HepG2 (cell line): ENCODE data around the gene MIER2. TPM values are rescaled to one million over a fixed set of nuclear protein-coding genes. Genes with fewer than 3 reads are reported as not detected.

ENCODE experiments used
- ATAC-seq: fragments of 200-7000 bp; cut with Tn5 transposase; 3 replicates; pipeline ENCODE4 v1.9.1; 2020; ENCODE audit warnings: mild to moderate bottlenecking, moderate library complexity
- BruUV-seq: library from RNA; stranded (reverse); fragments of 400-500 nt; replicated peaks from 2 replicates; lab custom pipeline; 2021; lab: Mats Ljungman, UMichigan
- CTCF ChIA-PET: fragments of 300-600 bp; formaldehyde crosslinking; extraction: SDS; loops from one replicate; lab custom pipeline; 2021; ENCODE audit warnings: low total read pairs, inconsistent platforms, low intra/inter-chr PET ratio; lab: Yijun Ruan, JAX
- POLR2A ChIA-PET: fragments of 350-600 bp; sonication (Branson Sonifier 250); formaldehyde crosslinking; loops from one replicate; lab custom pipeline; 2020; ENCODE audit warnings: antibody characterized with exemption, inconsistent platforms; lab: Yijun Ruan, JAX
- DNase-seq: peaks from one replicate; pipeline ENCODE4 v3.0.0-alpha.2; 2015; ENCODE audit warnings: low spot score
- FAIRE-seq: peaks from 3 replicates; lab custom pipeline; 2011; peaks lifted over from hg19 to GRCh38; lab: Jason Lieb, UNC
- H2AFZ ChIP-seq: one replicate; pipeline ENCODE4 v1.6.1; 2011; ENCODE audit warnings: low read length, inconsistent platforms
- H3K27ac ChIP-seq: fragments of 300-600 bp; 3 replicates; pipeline ENCODE4 v1.8.0; 2011; ENCODE audit warnings: mixed run types, mild to moderate bottlenecking, mixed read lengths, low read length, inconsistent platforms; ENCODE audit not compliant: insufficient read depth; ENCODE audit errors: extremely low read length
- H3K27me3 ChIP-seq, 2 experiments: fragments of 200-600 bp in 1 of 2; 2 replicates in 1 of 2; 3 replicates in 1 of 2; pipeline versions ENCODE4 v1.6.0 to v1.8.0; 2011; ENCODE audit warnings: low read length in 2 of 2, mild to moderate bottlenecking in 2 of 2, moderate library complexity in 2 of 2, inconsistent platforms in 1 of 2; ENCODE audit not compliant: insufficient read depth in 2 of 2, control insufficient read depth in 1 of 2
- H3K36me3 ChIP-seq, 2 experiments: fragments of 200-600 bp in 1 of 2; replicated peaks in 1 of 2; 2 replicates in 1 of 2; 3 replicates in 1 of 2; pipeline versions ENCODE4 v1.5.1 to v1.8.0; 2011; ENCODE audit warnings: low read length in 2 of 2, inconsistent platforms in 1 of 2; ENCODE audit not compliant: insufficient read depth in 2 of 2, control insufficient read depth in 1 of 2
- H3K4me1 ChIP-seq: 2 replicates; pipeline ENCODE4 v1.5.1; 2012; ENCODE audit warnings: low read length, inconsistent platforms; ENCODE audit not compliant: insufficient read depth
- H3K4me2 ChIP-seq: 2 replicates; pipeline ENCODE4 v1.6.0; 2011; ENCODE audit warnings: low read depth, low read length, inconsistent platforms
- H3K4me3 ChIP-seq, 3 experiments: fragments of 200-600 bp in 1 of 3; sonication (generic), shearing (Covaris generic) in 1 of 3; replicated peaks in 1 of 3; 2 replicates each; pipeline ENCODE4 v1.5.1; 2011 to 2016; ENCODE audit warnings: low read length in 3 of 3, inconsistent platforms in 2 of 3, low read depth in 2 of 3, mild to moderate bottlenecking in 2 of 3, control low read depth in 1 of 3, mixed read lengths in 1 of 3; ENCODE audit not compliant: insufficient read depth in 1 of 3
- H3K79me2 ChIP-seq: one replicate; pipeline ENCODE4 v1.6.1; 2011; ENCODE audit warnings: low read length, inconsistent platforms; ENCODE audit not compliant: insufficient read depth
- H3K9ac ChIP-seq: 2 replicates; pipeline ENCODE4 v1.6.0; 2011; ENCODE audit warnings: mild to moderate bottlenecking, low read depth, low read length, inconsistent platforms; ENCODE audit not compliant: insufficient read depth
- H3K9me3 ChIP-seq: 2 replicates; pipeline ENCODE4 v1.5.1; 2012; ENCODE audit warnings: mild to moderate bottlenecking, low read length
- H4K20me1 ChIP-seq: 2 replicates; pipeline ENCODE4 v1.6.0; 2011; ENCODE audit warnings: inconsistent platforms, mild to moderate bottlenecking, low read length, moderate library complexity; ENCODE audit not compliant: insufficient read depth
- AKAP8 ChIP-seq: sonication (generic); formaldehyde crosslinking; IDR thresholded peaks from 2 replicates; pipeline ENCODE4 v1.5.1; 2020; ENCODE audit warnings: mild to moderate bottlenecking, missing genetic modification reagents
- CC2D1A ChIP-seq: sonication (generic); formaldehyde crosslinking; IDR thresholded peaks from 2 replicates; pipeline ENCODE4 v1.8.1; 2023; ENCODE audit warnings: mild to moderate bottlenecking, missing genetic modification reagents
- DBP ChIP-seq: sonication (generic); formaldehyde crosslinking; IDR thresholded peaks from 2 replicates; pipeline ENCODE4 v1.4.0; 2020; ENCODE audit warnings: missing genetic modification reagents; ENCODE audit errors: not compliant biosample characterization
- FOXM1 ChIP-seq: sonication (generic); formaldehyde crosslinking; IDR thresholded peaks from 2 replicates; pipeline ENCODE4 v1.5.0; 2020; ENCODE audit warnings: missing genetic modification reagents
- GPBP1L1 ChIP-seq: sonication (generic); formaldehyde crosslinking; IDR thresholded peaks from 2 replicates; pipeline ENCODE4 v1.5.0; 2020; ENCODE audit warnings: mild to moderate bottlenecking, missing genetic modification reagents
- HMG20B ChIP-seq: conservative IDR thresholded peaks from 2 replicates; pipeline ENCODE4 v1.6.1; 2016; ENCODE audit warnings: missing genetic modification reagents, missing compliant biosample characterization
- MED13 ChIP-seq: sonication (generic); formaldehyde crosslinking; IDR thresholded peaks from 2 replicates; pipeline ENCODE4 v1.5.0; 2020; ENCODE audit warnings: missing genetic modification reagents
- NONO ChIP-seq, 2 experiments: fragments of 450-650 bp in 1 of 2; sonication (generic) in 1 of 2; formaldehyde crosslinking in 1 of 2; IDR thresholded peaks in 1 of 2; conservative IDR thresholded peaks in 1 of 2; 2 replicates each; pipeline versions ENCODE4 v1.6.1 to v1.8.0; 2017 to 2022; ENCODE audit warnings: mild to moderate bottlenecking in 1 of 2, missing genetic modification reagents in 1 of 2, moderate library complexity in 1 of 2
- RBFOX2 ChIP-seq: fragments of 200-400 bp; formaldehyde crosslinking; IDR thresholded peaks from 2 replicates; pipeline ENCODE4 v1.6.1; 2017; ENCODE audit warnings: low read depth, mild to moderate bottlenecking, low read length
- SNAPC2 ChIP-seq: sonication (generic); formaldehyde crosslinking; IDR thresholded peaks from 2 replicates; pipeline ENCODE4 v1.8.1; 2022; ENCODE audit warnings: mild to moderate bottlenecking, missing genetic modification reagents
- SNRNP70 ChIP-seq: fragments of 200-400 bp; formaldehyde crosslinking; IDR thresholded peaks from 2 replicates; pipeline ENCODE4 v1.6.1; 2017; ENCODE audit warnings: mild to moderate bottlenecking, low read depth, low read length, moderate library complexity
- ZNF33B ChIP-seq: sonication (generic); formaldehyde crosslinking; IDR thresholded peaks from 2 replicates; pipeline ENCODE4 v1.5.1; 2020; ENCODE audit warnings: mild to moderate bottlenecking, missing genetic modification reagents
- ZNF484 ChIP-seq: sonication (generic); formaldehyde crosslinking; IDR thresholded peaks from 2 replicates; pipeline ENCODE4 v1.5.1; 2020; ENCODE audit warnings: mild to moderate bottlenecking, low read depth, missing genetic modification reagents, borderline replicate concordance
- ZSCAN29 ChIP-seq: sonication (generic); formaldehyde crosslinking; conservative IDR thresholded peaks from 2 replicates; pipeline ENCODE4 v1.4.0; 2020; ENCODE audit warnings: mild to moderate bottlenecking, missing genetic modification reagents
- WGBS: methylation state at CpG from one replicate; pipeline ENCODE4 v1.1.6; 2017; ENCODE audit warnings: low lambda C conversion rate; 5-methylcytosine and 5-hydroxymethylcytosine counted together
- in situ Hi-C: cut with HindIII; loops from 2 replicates; pipeline ENCODE4 v1.10.0; 2017; ENCODE audit warnings: low pct_unique_long_range_greater_than_20kb; ENCODE audit not compliant: extremely low pct_ligation_motif_present
- intact Hi-C: fragments of 100-400 bp; cut with micrococcal nuclease; formaldehyde crosslinking; loops from one replicate; pipeline ENCODE4 v1.10.0; 2022; ENCODE audit not compliant: unreplicated experiment
- polyA plus RNA-seq, 8 experiments: library from polyadenylated mRNA; depleted of rRNA in 3 of 8; stranded (reverse) in 7 of 8; unstranded in 1 of 8; fragments of >200 nt; fragmentation: Illumina TruSeq in 4 of 8; extraction: Trizol in 4 of 8; gene quantifications; 2 replicates each; pipeline versions ENCODE4 v1.2.1 to v1.2.3, GENCODE V29; 2011 to 2016; ENCODE audit warnings: low read depth in 4 of 8, missing spikeins in 1 of 8, mixed read lengths in 1 of 8; ENCODE audit not compliant: insufficient read depth in 1 of 8
- total RNA-seq, 5 experiments: library from RNA; depleted of rRNA; stranded (reverse); fragments of >200 nt; fragmentation: Illumina TruSeq; extraction: Trizol; gene quantifications; 2 replicates each; pipeline ENCODE4 v1.2.3, GENCODE V29; 2016; ENCODE audit warnings: low read depth in 1 of 5

MIER2 gene
- total and polyA plus RNA-seq, 2 of the 13 experiments (the other 11 are each of a cell fraction or from before 2014, with no cell fraction given), result 9.6 to 25.7 TPM

DNA sequence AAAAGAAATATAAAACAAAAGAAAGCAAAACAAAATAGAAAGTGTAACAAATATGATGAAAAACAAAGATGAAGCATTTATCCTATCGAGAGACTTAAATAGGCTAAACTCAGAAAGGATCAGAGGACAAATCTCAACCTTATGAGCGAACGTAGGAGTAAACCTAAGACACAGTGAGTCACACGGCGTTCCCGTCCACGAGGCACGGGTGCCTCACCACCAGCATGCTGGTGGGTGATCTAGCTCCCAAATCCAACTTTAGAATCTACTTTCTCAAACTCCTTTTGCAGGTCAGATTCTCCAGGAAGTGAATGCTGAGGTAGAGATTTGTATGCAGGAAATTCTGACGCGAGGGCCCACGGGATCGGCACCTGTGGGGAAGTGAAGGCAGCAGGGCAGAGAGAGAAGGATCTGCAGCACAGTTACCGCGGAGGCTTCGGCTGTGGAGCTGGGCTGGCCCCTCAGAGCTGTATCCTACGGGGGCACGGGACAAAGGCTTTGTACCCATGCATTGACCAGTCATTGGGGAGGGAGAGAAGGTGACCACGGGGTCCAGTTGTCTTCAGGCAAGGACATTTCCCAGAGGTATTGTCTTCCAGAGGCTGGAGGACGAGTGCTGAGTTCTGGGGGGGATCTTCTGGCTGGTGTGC is 7.5 kb upstream of the MIER2 start:
- ChIA-PET CTCF (no interaction called here), POLR2A (no interaction called here)
- H3K4me3 ChIP-seq, result no peak overlapping the region
- in situ Hi-C loops (no loop called here), intact Hi-C loops (no loop called here)
- H3K4me1 ChIP-seq, result peaks cover 8% of the 10 kb centered on the region; the same call in 1 of the 2 replicates
- DNase-seq (no peak), ATAC-seq (no peak), FAIRE-seq (no peak)
- no peak overlapping the region for H3K9ac ChIP-seq
- BruUV-seq, result no TSS peak
- H3K4me2 ChIP-seq, result no peak overlapping the region
- no peaks in the 10 kb centered on the region for H4K20me1 ChIP-seq
- no peak overlapping the region for H2AFZ ChIP-seq
- H3K9me3 ChIP-seq, result peaks cover 16% of the 10 kb centered on the region
- no peaks in the 10 kb centered on the region for H3K79me2 ChIP-seq
- peaks cover 0 to 3% of the 10 kb centered on the region in 2 experiments; a peak in 1 of 5 replicates for H3K27me3 ChIP-seq
- H3K36me3 ChIP-seq, result no peaks in the 10 kb centered on the region
- no peak overlapping the region for H3K27ac ChIP-seq
- WGBS, result 41% methylated on average over 17 of the region's 19 CpGs
- TF ChIP-seq DBP (no peak), ZNF484 (CRISPR knock-in tag) (no peak), MED13 (CRISPR knock-in tag) (no peak), HMG20B (CRISPR knock-in tag) (no peak), SNRNP70 (no peak), GPBP1L1 (no peak), RBFOX2 (no peak), ZSCAN29 (CRISPR knock-in tag) (no peak), SNAPC2 (CRISPR knock-in tag) (no peak), AKAP8 (CRISPR knock-in tag) (no peak), FOXM1 (CRISPR knock-in tag) (no peak), CC2D1A (CRISPR knock-in tag) (no peak), ZNF33B (CRISPR knock-in tag) (no peak), NONO (IDR thresholded peaks at IDR 0.05) (no peak), NONO (CRISPR knock-in tag; conservative IDR thresholded peaks at IDR 0.05) (no peak)
